Testis (tissue), 3 donors: ENCODE measurements around the gene TAF1D. TPM values are rescaled to one million over a fixed set of nuclear protein-coding genes. Genes with fewer than 3 reads are reported as not detected.

Experiments
- DNase-seq: peaks from one replicate; pipeline ENCODE4 v3.0.0-alpha.2; 2019
- H3K27ac ChIP-seq, 2 donors: fragments of 200-600 bp; sonication (generic); one replicate each; pipeline ENCODE4 v1.5.1; 2019
- H3K27me3 ChIP-seq: fragments of 200-600 bp; sonication (generic); one replicate; pipeline ENCODE4 v1.5.1; 2019
- H3K36me3 ChIP-seq: fragments of 200-600 bp; sonication (generic); one replicate; pipeline ENCODE4 v1.5.1; 2017; ENCODE audit warnings: low read depth; ENCODE audit errors: missing control alignments
- H3K4me1 ChIP-seq: fragments of 200-600 bp; sonication (generic); one replicate; pipeline ENCODE4 v1.5.1; 2019
- H3K4me3 ChIP-seq, 2 donors: fragments of 200-600 bp; sonication (generic); one replicate each; pipeline ENCODE4 v1.5.1; 2017 to 2019
- H3K9me3 ChIP-seq: fragments of 200-600 bp; sonication (generic); one replicate; pipeline ENCODE4 v1.5.1; 2017
- CTCF ChIP-seq, 3 experiments: fragments of 450-650 bp in 2 of 3; fragments of 200-600 bp in 1 of 3; sonication (generic) in 1 of 3; IDR thresholded peaks; one replicate each; pipeline ENCODE4 v1.5.1; 2016 to 2019; ENCODE audit warnings: antibody characterized with exemption in 3 of 3, mild to moderate bottlenecking in 2 of 3, moderate library complexity in 1 of 3
- POLR2A ChIP-seq: fragments of 450-650 bp; IDR thresholded peaks from one replicate; pipeline ENCODE4 v1.6.1; 2017; ENCODE audit warnings: antibody characterized with exemption, mild to moderate bottlenecking, moderate library complexity
- WGBS, 2 donors: methylation state at CpG; one replicate each; pipeline ENCODE4 v1.1.5; 2018; 5-methylcytosine and 5-hydroxymethylcytosine counted together
- intact Hi-C: fragments of 100-400 bp; cut with DNase I; formaldehyde crosslinking; loops from one replicate; pipeline ENCODE4 v1.15.1; 2023; ENCODE audit warnings: low total_unique reads
- polyA plus RNA-seq: library from polyadenylated mRNA; stranded (reverse); fragments of 350-450 nt; fragmentation: Illumina TruSeq; extraction: RNeasy Lipid Tissue Mini Kit (QIAGEN cat#74804); gene quantifications from one replicate; pipeline ENCODE4 v1.2.3, GENCODE V29; 2014; ENCODE audit warnings: low read depth, low replicate concordance; ENCODE audit not compliant: insufficient read depth
- total RNA-seq, 2 donors: library from RNA; depleted of rRNA; stranded (reverse); fragments of >200 nt; gene quantifications; one replicate each; pipeline ENCODE4 v1.2.3, GENCODE V29; 2016

TAF1D gene
- total and polyA plus RNA-seq, 3 donors from 2014 or later = 24.0 to 88.5 (median 70.3) TPM

- WGBS, 2 donors = 78 to 85% methylated on average over 4 of the region's 4 CpGs
- H3K9me3 ChIP-seq = no peaks in the 10 kb centered on the region
- no peak for DNase-seq
- H3K27ac ChIP-seq = no peak overlapping the region
- no peaks in the 10 kb centered on the region for H3K36me3 ChIP-seq
- no peak for TF ChIP-seq POLR2A
- TF ChIP-seq CTCF (IDR thresholded peaks at IDR 0.05) = no peak
- H3K4me1 ChIP-seq = no peaks in the 10 kb centered on the region
- H3K27me3 ChIP-seq = no peaks in the 10 kb centered on the region
- intact Hi-C loops = no loop called here
- H3K4me3 ChIP-seq = no peak overlapping the region
Measured at GRCh38 chr11:93718057-93718563, 23.2 kb downstream of the TAF1D start.

- 90 to 91% methylated on average over 1 of the region's 1 CpG for WGBS, 2 donors
- TF ChIP-seq POLR2A (no peak), CTCF (IDR thresholded peaks at IDR 0.05) (no peak)
Measured at GRCh38 chr11:93717501-93717900, 23.8 kb downstream of the TAF1D start.

GRCh38 chr11:93715797-93716396 is 25.4 kb downstream of the TAF1D start:
- intact Hi-C loops = no loop called here
- no peaks in the 10 kb centered on the region for H3K36me3 ChIP-seq
- no peaks in the 10 kb centered on the region for H3K9me3 ChIP-seq
- 80 to 95% methylated on average over 4 of the region's 4 CpGs for WGBS, 2 donors
- H3K27me3 ChIP-seq = no peaks in the 10 kb centered on the region
- no peak for TF ChIP-seq POLR2A
- no peak for TF ChIP-seq CTCF (IDR thresholded peaks at IDR 0.05)
- no peaks in the 10 kb centered on the region for H3K4me1 ChIP-seq
- H3K4me3 ChIP-seq = no peak overlapping the region
- H3K27ac ChIP-seq = no peak overlapping the region
- no peak for DNase-seq

More at GRCh38 chr11:93717501-93717900, 23.8 kb downstream of the TAF1D start:
- Histone ChIP-seq H3K4me3 (no peak overlapping the region), H3K27me3 (no peaks in the 10 kb centered on the region), H3K27ac (no peak overlapping the region), H3K9me3 (no peaks in the 10 kb centered on the region), H3K36me3 (no peaks in the 10 kb centered on the region), H3K4me1 (no peaks in the 10 kb centered on the region)
- intact Hi-C loops = no loop called here
- DNase-seq = no peak

- Histone ChIP-seq H3K27ac (no peak overlapping the region), H3K4me3 (no peak overlapping the region), H3K4me1 (no peaks in the 10 kb centered on the region), H3K27me3 (no peaks in the 10 kb centered on the region), H3K9me3 (no peaks in the 10 kb centered on the region), H3K36me3 (no peaks in the 10 kb centered on the region)
- TF ChIP-seq CTCF (IDR thresholded peaks at IDR 0.05) (no peak), POLR2A (no peak)
- DNase-seq = no peak
- intact Hi-C loops = no loop called here
Measured at GRCh38 chr11:93712678-93713077, 28.6 kb downstream of the TAF1D start.

- Histone ChIP-seq H3K27ac (no peak overlapping the region), H3K27me3 (no peaks in the 10 kb centered on the region), H3K4me1 (no peaks in the 10 kb centered on the region), H3K4me3 (no peak overlapping the region), H3K36me3 (no peaks in the 10 kb centered on the region), H3K9me3 (no peaks in the 10 kb centered on the region)
- intact Hi-C loops = no loop called here
- no peak for TF ChIP-seq POLR2A
- no peak for TF ChIP-seq CTCF (IDR thresholded peaks at IDR 0.05)
- 88 to 97% methylated on average over 1 of the region's 1 CpG for WGBS, 2 donors
- DNase-seq = no peak
Measured at GRCh38 chr11:93710239-93710638, 31.1 kb downstream of the TAF1D start.
